ENCODE results near the gene DTX1. TPM values are rescaled to one million over a fixed set of nuclear protein-coding genes. Genes with fewer than 3 reads are reported as not detected.

Gene DTX1
- total RNA-seq, 1 experiment from 2014 or later = 3.0 TPM

- peak overlapping the region; percentile 59 to 79 for H3K4me3 Mint-ChIP-seq
Observed at GRCh38 chr12:113055594-113056380, 743 bp upstream of the DTX1 start.

More at GRCh38 chr12:113055594-113056380, 743 bp upstream of the DTX1 start:
- Mint-ChIP-seq H3K27me3 (ENCODE audit: low read depth) (peaks cover 59% of the 10 kb centered on the region), H3K36me3 (ENCODE audit: insufficient read depth in 1 of 3, low read depth in 3 of 3) (no peaks in the 10 kb centered on the region; a peak in 1 of 7 replicates), H3K9me3 (no peaks in the 10 kb centered on the region), H3K4me1 (0 out of 4 replicates have a peak, but pooled peaks cover 0 to 3% of the 10 kb centered on the region in 2 experiments), H3K27ac (no peak overlapping the region)
- no peak overlapping the region for H3K23ac ChIP-seq (ENCODE audit: insufficient read length, low read depth, low read length)
- no peak overlapping the region for H2BK15ac ChIP-seq (ENCODE audit: low read depth, low read length)
- WGBS (ENCODE audit: extremely low coverage, insufficient read length, low lambda C conversion rate) = no CpG with 5 or more reads among the region's 13 CpGs
- no peaks in the 10 kb centered on the region for H3K9me3 ChIP-seq (ENCODE audit: control insufficient read depth, low read depth, low read length)
- no peaks in the 10 kb centered on the region for H3K23me2 ChIP-seq (ENCODE audit: insufficient read length, low read depth, low read length, poor library complexity, severe bottlenecking)
- no peak overlapping the region for H3K56ac ChIP-seq (ENCODE audit: insufficient read length, low read depth, low read length)
- no peak overlapping the region for H2BK20ac ChIP-seq (ENCODE audit: low read depth, low read length, poor library complexity, severe bottlenecking)
- no peak overlapping the region for H3T11ph ChIP-seq (ENCODE audit: low read length)
- no peak overlapping the region for H2BK12ac ChIP-seq (ENCODE audit: insufficient read length, low read depth, low read length)
- H2AK5ac ChIP-seq (ENCODE audit: insufficient read length, low read length) = no peak overlapping the region
- H4K8ac ChIP-seq (replicated peaks; ENCODE audit: insufficient read length, low read depth, low read length) = no peak overlapping the region
- no peak for DNase-seq
- peaks cover 14% of the 10 kb centered on the region for H3K27me3 ChIP-seq (ENCODE audit: insufficient read depth, low read length)
- no peak overlapping the region for H4K5ac ChIP-seq (ENCODE audit: insufficient read length, low read depth, low read length)
- H3K18ac ChIP-seq (ENCODE audit: insufficient read length, low read depth, low read length) = no peak overlapping the region
- no peak overlapping the region for H3K14ac ChIP-seq (ENCODE audit: insufficient read depth, low read length)
- H2AFZ ChIP-seq (ENCODE audit: low read length) = no peak overlapping the region
- H3K27ac ChIP-seq (ENCODE audit: insufficient read length, low read depth, low read length) = no peak overlapping the region
- H3K79me1 ChIP-seq (ENCODE audit: insufficient read depth, low read depth, low read length, poor library complexity, severe bottlenecking) = no peaks in the 10 kb centered on the region
- H4K20me1 ChIP-seq (ENCODE audit: control insufficient read depth, insufficient read depth, insufficient read length) = no peaks in the 10 kb centered on the region
- H3K4ac ChIP-seq (ENCODE audit: low read depth, low read length) = no peak overlapping the region
- TF ChIP-seq, protein P1, sequence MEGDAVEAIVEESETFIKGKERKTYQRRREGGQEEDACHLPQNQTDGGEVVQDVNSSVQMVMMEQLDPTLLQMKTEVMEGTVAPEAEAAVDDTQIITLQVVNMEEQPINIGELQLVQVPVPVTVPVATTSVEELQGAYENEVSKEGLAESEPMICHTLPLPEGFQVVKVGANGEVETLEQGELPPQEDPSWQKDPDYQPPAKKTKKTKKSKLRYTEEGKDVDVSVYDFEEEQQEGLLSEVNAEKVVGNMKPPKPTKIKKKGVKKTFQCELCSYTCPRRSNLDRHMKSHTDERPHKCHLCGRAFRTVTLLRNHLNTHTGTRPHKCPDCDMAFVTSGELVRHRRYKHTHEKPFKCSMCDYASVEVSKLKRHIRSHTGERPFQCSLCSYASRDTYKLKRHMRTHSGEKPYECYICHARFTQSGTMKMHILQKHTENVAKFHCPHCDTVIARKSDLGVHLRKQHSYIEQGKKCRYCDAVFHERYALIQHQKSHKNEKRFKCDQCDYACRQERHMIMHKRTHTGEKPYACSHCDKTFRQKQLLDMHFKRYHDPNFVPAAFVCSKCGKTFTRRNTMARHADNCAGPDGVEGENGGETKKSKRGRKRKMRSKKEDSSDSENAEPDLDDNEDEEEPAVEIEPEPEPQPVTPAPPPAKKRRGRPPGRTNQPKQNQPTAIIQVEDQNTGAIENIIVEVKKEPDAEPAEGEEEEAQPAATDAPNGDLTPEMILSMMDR (conservative IDR thresholded peaks at IDR 0.05) = no peak
- no peak overlapping the region for H4K91ac ChIP-seq (ENCODE audit: insufficient read length, low read depth, low read length)
- H3K79me2 ChIP-seq (ENCODE audit: insufficient read depth, low read length) = no peaks in the 10 kb centered on the region
- no peak overlapping the region for H2BK120ac ChIP-seq (ENCODE audit: low read depth, low read length, poor library complexity, severe bottlenecking)
- H3K4me2 ChIP-seq (ENCODE audit: insufficient read depth, insufficient read length, low read length) = no peak overlapping the region
- no peaks in the 10 kb centered on the region for H3K4me1 ChIP-seq (ENCODE audit: insufficient read depth, low read length)
- H3K9ac ChIP-seq (ENCODE audit: extremely low read depth, insufficient read length, low read length) = no peak overlapping the region
- no peak overlapping the region for H2BK5ac ChIP-seq (ENCODE audit: insufficient read length, low read length)

Measured in H9 (cell line).